ENCODE data around the gene CELF2. TPM values are rescaled to one million over a fixed set of nuclear protein-coding genes. Genes with fewer than 3 reads are reported as not detected.
A peak's percentile ranks its signal among the peaks of the same experiment; 100 is the strongest.

The CELF2 gene
- total RNA-seq, 1 donor from 2014 or later, result 27.5 TPM

GRCh38 chr10:11157292-11158076, 139.8 kb downstream of the CELF2 start:
- Mint-ChIP-seq H3K27me3 (ENCODE audit: unreplicated experiment) (peaks cover 2% of the 10 kb centered on the region), H3K4me3 (ENCODE audit: unreplicated experiment) (no peak overlapping the region), H3K27ac (ENCODE audit: unreplicated experiment) (no peak overlapping the region), H3K9me3 (ENCODE audit: unreplicated experiment) (no peaks in the 10 kb centered on the region), H3K4me1 (ENCODE audit: unreplicated experiment) (peaks cover 22% of the 10 kb centered on the region), H3K36me3 (ENCODE audit: low read depth, unreplicated experiment) (no peaks in the 10 kb centered on the region)
- no peak for TF ChIP-seq CTCF (IDR thresholded peaks at IDR 0.05; ENCODE audit: unreplicated experiment)
- no peak for DNase-seq (ENCODE audit: low spot score)

GRCh38 chr10:11158080-11158479, 140.4 kb downstream of the CELF2 start:
- peaks cover 22% of the 10 kb centered on the region for H3K4me1 Mint-ChIP-seq (ENCODE audit: unreplicated experiment)
- DNase-seq (ENCODE audit: low spot score), result no peak
- TF ChIP-seq CTCF (IDR thresholded peaks at IDR 0.05; ENCODE audit: unreplicated experiment), result no peak
- no peaks in the 10 kb centered on the region for H3K36me3 Mint-ChIP-seq (ENCODE audit: low read depth, unreplicated experiment)
- H3K4me3 Mint-ChIP-seq (ENCODE audit: unreplicated experiment), result no peak overlapping the region
- no peaks in the 10 kb centered on the region for H3K9me3 Mint-ChIP-seq (ENCODE audit: unreplicated experiment)
- H3K27me3 Mint-ChIP-seq (ENCODE audit: unreplicated experiment), result peaks cover 2% of the 10 kb centered on the region
- no peak overlapping the region for H3K27ac Mint-ChIP-seq (ENCODE audit: unreplicated experiment)

- no peaks in the 10 kb centered on the region for H3K9me3 Mint-ChIP-seq (ENCODE audit: unreplicated experiment)
- H3K27ac Mint-ChIP-seq (ENCODE audit: unreplicated experiment), result no peak overlapping the region
- peaks cover 26% of the 10 kb centered on the region for H3K4me1 Mint-ChIP-seq (ENCODE audit: unreplicated experiment)
- peaks cover 5% of the 10 kb centered on the region for H3K27me3 Mint-ChIP-seq (ENCODE audit: unreplicated experiment)
- H3K36me3 Mint-ChIP-seq (ENCODE audit: low read depth, unreplicated experiment), result no peaks in the 10 kb centered on the region
- no peak for TF ChIP-seq CTCF (IDR thresholded peaks at IDR 0.05; ENCODE audit: unreplicated experiment)
- DNase-seq (ENCODE audit: low spot score), result no peak
- no peak overlapping the region for H3K4me3 Mint-ChIP-seq (ENCODE audit: unreplicated experiment)
Measured at GRCh38 chr10:11159543-11160215, 142.0 kb downstream of the CELF2 start.

GRCh38 chr10:11161096-11161495, 143.4 kb downstream of the CELF2 start:
- no peak for TF ChIP-seq CTCF (IDR thresholded peaks at IDR 0.05; ENCODE audit: unreplicated experiment)
- Mint-ChIP-seq H3K27ac (ENCODE audit: unreplicated experiment) (no peak overlapping the region), H3K4me1 (ENCODE audit: unreplicated experiment) (peaks cover 28% of the 10 kb centered on the region), H3K27me3 (ENCODE audit: unreplicated experiment) (peaks cover 7% of the 10 kb centered on the region), H3K36me3 (ENCODE audit: low read depth, unreplicated experiment) (no peaks in the 10 kb centered on the region), H3K9me3 (ENCODE audit: unreplicated experiment) (no peaks in the 10 kb centered on the region), H3K4me3 (ENCODE audit: unreplicated experiment) (no peak overlapping the region)
- DNase-seq (ENCODE audit: low spot score), result no peak

- no peaks in the 10 kb centered on the region for H3K9me3 Mint-ChIP-seq (ENCODE audit: unreplicated experiment)
- no peak overlapping the region for H3K27ac Mint-ChIP-seq (ENCODE audit: unreplicated experiment)
- H3K4me1 Mint-ChIP-seq (ENCODE audit: unreplicated experiment), result peaks cover 32% of the 10 kb centered on the region
- peak overlapping the region; percentile 6 for H3K4me3 Mint-ChIP-seq (ENCODE audit: unreplicated experiment)
- no peak for DNase-seq (ENCODE audit: low spot score)
- peaks cover 12% of the 10 kb centered on the region for H3K27me3 Mint-ChIP-seq (ENCODE audit: unreplicated experiment)
- TF ChIP-seq CTCF (IDR thresholded peaks at IDR 0.05; ENCODE audit: unreplicated experiment), result no peak
- H3K36me3 Mint-ChIP-seq (ENCODE audit: low read depth, unreplicated experiment), result no peaks in the 10 kb centered on the region
Measured at GRCh38 chr10:11161910-11162309, 144.2 kb downstream of the CELF2 start.
